ENCODE measurements around the gene FKBP15.

DNA sequence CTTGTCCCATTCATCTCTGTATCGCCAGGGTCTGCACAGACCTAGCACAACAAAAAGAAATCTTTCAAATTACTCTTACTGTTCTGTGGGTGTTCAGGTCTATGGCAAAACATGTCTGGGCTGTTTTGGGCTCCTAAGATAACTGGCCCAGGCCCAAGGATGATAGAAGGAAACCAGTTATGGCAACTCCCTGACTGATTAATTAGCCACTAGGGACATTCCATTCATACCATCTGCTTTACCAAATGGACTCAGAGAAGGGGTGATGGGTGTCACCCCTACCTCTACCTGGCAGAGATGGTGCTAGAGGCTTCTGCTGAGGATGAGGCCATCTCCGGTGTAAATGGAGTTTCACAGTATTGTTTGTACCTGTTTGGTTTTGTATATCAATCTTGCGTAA lies 68.4 kb downstream of the FKBP15 start:
- TF ChIP-seq, protein P1, sequence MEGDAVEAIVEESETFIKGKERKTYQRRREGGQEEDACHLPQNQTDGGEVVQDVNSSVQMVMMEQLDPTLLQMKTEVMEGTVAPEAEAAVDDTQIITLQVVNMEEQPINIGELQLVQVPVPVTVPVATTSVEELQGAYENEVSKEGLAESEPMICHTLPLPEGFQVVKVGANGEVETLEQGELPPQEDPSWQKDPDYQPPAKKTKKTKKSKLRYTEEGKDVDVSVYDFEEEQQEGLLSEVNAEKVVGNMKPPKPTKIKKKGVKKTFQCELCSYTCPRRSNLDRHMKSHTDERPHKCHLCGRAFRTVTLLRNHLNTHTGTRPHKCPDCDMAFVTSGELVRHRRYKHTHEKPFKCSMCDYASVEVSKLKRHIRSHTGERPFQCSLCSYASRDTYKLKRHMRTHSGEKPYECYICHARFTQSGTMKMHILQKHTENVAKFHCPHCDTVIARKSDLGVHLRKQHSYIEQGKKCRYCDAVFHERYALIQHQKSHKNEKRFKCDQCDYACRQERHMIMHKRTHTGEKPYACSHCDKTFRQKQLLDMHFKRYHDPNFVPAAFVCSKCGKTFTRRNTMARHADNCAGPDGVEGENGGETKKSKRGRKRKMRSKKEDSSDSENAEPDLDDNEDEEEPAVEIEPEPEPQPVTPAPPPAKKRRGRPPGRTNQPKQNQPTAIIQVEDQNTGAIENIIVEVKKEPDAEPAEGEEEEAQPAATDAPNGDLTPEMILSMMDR (tag by site-specific recombination; IDR thresholded peaks at IDR 0.05) = no peak
- TF ChIP-seq ZNF624 (tag by site-specific recombination; IDR thresholded peaks at IDR 0.05) (no peak), YY1 (tag by site-specific recombination; IDR thresholded peaks at IDR 0.05) (no peak), ZSCAN23 (tag by site-specific recombination; IDR thresholded peaks at IDR 0.05) (no peak), ZNF138 (tag by site-specific recombination; IDR thresholded peaks at IDR 0.05; ENCODE audit: borderline replicate concordance) (no peak), ZNF175 (tag by site-specific recombination; IDR thresholded peaks at IDR 0.05) (no peak)
- TF ChIP-seq, protein P2, sequence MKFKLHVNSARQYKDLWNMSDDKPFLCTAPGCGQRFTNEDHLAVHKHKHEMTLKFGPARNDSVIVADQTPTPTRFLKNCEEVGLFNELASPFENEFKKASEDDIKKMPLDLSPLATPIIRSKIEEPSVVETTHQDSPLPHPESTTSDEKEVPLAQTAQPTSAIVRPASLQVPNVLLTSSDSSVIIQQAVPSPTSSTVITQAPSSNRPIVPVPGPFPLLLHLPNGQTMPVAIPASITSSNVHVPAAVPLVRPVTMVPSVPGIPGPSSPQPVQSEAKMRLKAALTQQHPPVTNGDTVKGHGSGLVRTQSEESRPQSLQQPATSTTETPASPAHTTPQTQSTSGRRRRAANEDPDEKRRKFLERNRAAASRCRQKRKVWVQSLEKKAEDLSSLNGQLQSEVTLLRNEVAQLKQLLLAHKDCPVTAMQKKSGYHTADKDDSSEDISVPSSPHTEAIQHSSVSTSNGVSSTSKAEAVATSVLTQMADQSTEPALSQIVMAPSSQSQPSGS (tag by site-specific recombination; IDR thresholded peaks at IDR 0.05; ENCODE audit: low read depth) = no peak

All from HEK293 (cell line).